Measurements from ENCODE around the gene NDUFS8. TPM values are rescaled to one million over a fixed set of nuclear protein-coding genes. Genes with fewer than 3 reads are reported as not detected.
A peak's percentile ranks its signal among the peaks of the same experiment; 100 is the strongest.

The NDUFS8 gene
- total and polyA plus RNA-seq, 4 donors: 75.0 to 203 (median 152) TPM

- DNase-seq (ENCODE audit: low read depth in 4 of 6, low spot score in 6 of 6): no peak
- Histone ChIP-seq H3K4me3 (ENCODE audit: low read depth, low read length) (no peak overlapping the region), H3K27me3 (ENCODE audit: control insufficient read depth, insufficient read depth, low read length) (peaks cover 7% of the 10 kb centered on the region), H3K27ac (ENCODE audit: low read depth, low read length) (no peak overlapping the region), H3K9me3 (ENCODE audit: control insufficient read depth, insufficient read depth, low read length) (no peaks in the 10 kb centered on the region), H3K36me3 (ENCODE audit: control insufficient read depth, insufficient read depth, low read length) (peaks cover 2% of the 10 kb centered on the region), H3K4me1 (ENCODE audit: control insufficient read depth, insufficient read depth, low read length) (peaks cover 19% of the 10 kb centered on the region)
- 75% methylated on average over 9 of the region's 9 CpGs for WGBS (ENCODE audit: insufficient coverage)
These were observed 27.9 kb upstream of the NDUFS8 start for GRCh38 chr11:68002575-68002937.

GRCh38 chr11:68002938-68003845 is 27.3 kb upstream of the NDUFS8 start:
- 10% methylated on average over 80 of the region's 86 CpGs for WGBS (ENCODE audit: insufficient coverage)
- H3K36me3 ChIP-seq (ENCODE audit: control insufficient read depth, insufficient read depth, low read length): peaks cover 3% of the 10 kb centered on the region
- H3K4me1 ChIP-seq (ENCODE audit: control insufficient read depth, insufficient read depth, low read length): peaks cover 25% of the 10 kb centered on the region
- peaks cover 7% of the 10 kb centered on the region for H3K27me3 ChIP-seq (ENCODE audit: control insufficient read depth, insufficient read depth, low read length)
- H3K9me3 ChIP-seq (ENCODE audit: control insufficient read depth, insufficient read depth, low read length): no peaks in the 10 kb centered on the region
- DNase-seq (ENCODE audit: low read depth in 4 of 6, low spot score in 6 of 6): peak in 1 of 6 donors; percentile 22
- H3K27ac ChIP-seq (ENCODE audit: low read depth, low read length): no peak overlapping the region
- H3K4me3 ChIP-seq (ENCODE audit: low read depth, low read length): peak overlapping the region; percentile 26

DNA sequence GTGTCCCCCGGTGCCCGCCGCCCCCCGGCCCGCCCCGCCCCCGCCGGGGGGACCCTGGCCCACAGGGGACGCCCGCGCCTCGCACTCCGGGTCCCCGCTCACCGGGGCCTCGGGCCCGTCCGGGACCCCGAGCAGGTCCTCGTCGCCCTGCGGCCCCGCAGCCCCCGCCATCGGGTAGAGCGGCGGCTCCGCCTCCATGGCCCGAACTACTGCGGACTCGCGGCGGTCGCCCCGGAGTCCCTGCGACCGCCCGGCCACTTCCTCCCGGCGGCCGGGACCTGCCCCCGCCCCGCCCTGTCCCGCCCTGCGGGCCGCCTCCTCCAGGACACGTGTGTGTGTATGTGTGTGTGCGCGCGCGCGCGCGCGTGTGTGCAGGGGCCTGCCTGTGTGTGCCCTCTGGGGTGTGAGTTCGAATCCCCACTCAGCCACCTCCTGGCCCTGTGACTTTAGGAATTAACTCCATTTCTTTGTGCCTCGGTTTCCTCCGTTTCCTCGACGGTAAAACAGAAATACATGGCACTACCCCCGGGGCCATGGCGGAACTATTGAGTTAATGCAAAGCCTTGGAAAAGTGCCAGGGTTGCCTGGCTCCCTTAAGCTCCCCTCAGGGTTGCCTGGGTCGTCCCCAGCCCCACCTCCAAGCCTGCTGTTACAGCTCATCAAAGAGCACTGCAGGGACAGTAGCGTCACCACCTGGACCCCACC is 26.5 kb upstream of the NDUFS8 start, which contains the start of gene UNC93B1:
Gene UNC93B1 (minus strand): TSS at position 252 of the 705 bp plus-strand sequence. CDS start 54 bp downstream, at position 198.
- DNase-seq (ENCODE audit: low read depth in 4 of 6, low spot score in 6 of 6): peak in 2 of 6 donors; percentile 34 to 69
- peaks cover 33% of the 10 kb centered on the region for H3K4me1 ChIP-seq (ENCODE audit: control insufficient read depth, insufficient read depth, low read length)
- H3K9me3 ChIP-seq (ENCODE audit: control insufficient read depth, insufficient read depth, low read length): no peaks in the 10 kb centered on the region
- 3% methylated on average over 50 of the region's 64 CpGs for WGBS (ENCODE audit: insufficient coverage)
- H3K36me3 ChIP-seq (ENCODE audit: control insufficient read depth, insufficient read depth, low read length): peaks cover 3% of the 10 kb centered on the region
- peaks cover 7% of the 10 kb centered on the region for H3K27me3 ChIP-seq (ENCODE audit: control insufficient read depth, insufficient read depth, low read length)
- H3K27ac ChIP-seq (ENCODE audit: low read depth, low read length): no peak within 1 kb of the TSS
- H3K4me3 ChIP-seq (ENCODE audit: low read depth, low read length): peak within 1 kb of the TSS; percentile 26

DNA sequence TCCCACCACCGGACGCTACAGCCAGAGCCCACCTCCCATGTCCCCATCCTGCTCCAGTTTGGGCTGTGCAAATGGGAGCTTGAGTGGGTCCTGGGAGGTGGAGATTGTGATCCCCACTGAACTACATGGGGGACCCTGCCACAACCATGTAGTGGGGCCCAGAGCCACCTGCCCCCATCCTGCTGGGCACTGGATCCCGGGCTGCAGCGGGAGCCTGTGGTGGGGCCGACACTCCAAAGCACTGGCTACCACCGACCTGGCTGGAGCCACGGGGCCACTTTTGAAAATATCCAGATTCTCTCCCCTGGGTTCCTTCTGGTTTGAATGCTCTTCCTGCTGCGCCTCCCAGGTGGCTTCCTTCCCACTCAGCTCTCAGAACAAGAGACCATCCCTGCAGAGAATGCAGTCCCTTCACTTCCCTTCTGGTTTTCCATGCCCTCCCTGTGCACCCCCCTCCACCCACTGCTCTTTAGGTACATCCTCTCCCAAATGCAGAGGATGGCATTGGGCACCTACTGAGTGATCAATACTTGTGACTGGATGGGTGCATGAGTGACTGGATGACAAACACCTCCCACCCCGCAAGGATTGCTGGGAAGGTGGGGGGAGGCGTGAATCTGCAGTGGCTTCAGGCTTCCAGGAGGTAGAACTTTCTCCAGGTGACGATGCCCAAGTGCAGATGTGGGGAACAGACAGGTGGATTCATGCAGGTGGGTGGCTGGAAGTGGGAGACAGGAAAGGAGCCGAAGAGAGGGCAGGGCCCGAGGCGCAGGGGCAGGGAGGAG is 25.7 kb upstream of the NDUFS8 start:
- DNase-seq (ENCODE audit: low read depth in 4 of 6, low spot score in 6 of 6): no peak
- Histone ChIP-seq H3K27ac (ENCODE audit: low read depth, low read length) (no peak overlapping the region), H3K9me3 (ENCODE audit: control insufficient read depth, insufficient read depth, low read length) (no peaks in the 10 kb centered on the region), H3K4me3 (ENCODE audit: low read depth, low read length) (no peak overlapping the region), H3K36me3 (ENCODE audit: control insufficient read depth, insufficient read depth, low read length) (peaks cover 3% of the 10 kb centered on the region), H3K4me1 (ENCODE audit: control insufficient read depth, insufficient read depth, low read length) (peaks cover 41% of the 10 kb centered on the region), H3K27me3 (ENCODE audit: control insufficient read depth, insufficient read depth, low read length) (peaks cover 7% of the 10 kb centered on the region)
- WGBS (ENCODE audit: insufficient coverage): 79% methylated on average over 9 of the region's 14 CpGs

GRCh38 chr11:68006606-68007166 is 23.8 kb upstream of the NDUFS8 start:
- DNase-seq (ENCODE audit: low read depth in 4 of 6, low spot score in 6 of 6): no peak
- H3K27me3 ChIP-seq (ENCODE audit: control insufficient read depth, insufficient read depth, low read length): peaks cover 5% of the 10 kb centered on the region
- H3K4me1 ChIP-seq (ENCODE audit: control insufficient read depth, insufficient read depth, low read length): peaks cover 60% of the 10 kb centered on the region
- H3K27ac ChIP-seq (ENCODE audit: low read depth, low read length): no peak overlapping the region
- no peak overlapping the region for H3K4me3 ChIP-seq (ENCODE audit: low read depth, low read length)
- WGBS (ENCODE audit: insufficient coverage): 96% methylated on average over 7 of the region's 7 CpGs
- peaks cover 3% of the 10 kb centered on the region for H3K36me3 ChIP-seq (ENCODE audit: control insufficient read depth, insufficient read depth, low read length)
- H3K9me3 ChIP-seq (ENCODE audit: control insufficient read depth, insufficient read depth, low read length): no peaks in the 10 kb centered on the region

DNA sequence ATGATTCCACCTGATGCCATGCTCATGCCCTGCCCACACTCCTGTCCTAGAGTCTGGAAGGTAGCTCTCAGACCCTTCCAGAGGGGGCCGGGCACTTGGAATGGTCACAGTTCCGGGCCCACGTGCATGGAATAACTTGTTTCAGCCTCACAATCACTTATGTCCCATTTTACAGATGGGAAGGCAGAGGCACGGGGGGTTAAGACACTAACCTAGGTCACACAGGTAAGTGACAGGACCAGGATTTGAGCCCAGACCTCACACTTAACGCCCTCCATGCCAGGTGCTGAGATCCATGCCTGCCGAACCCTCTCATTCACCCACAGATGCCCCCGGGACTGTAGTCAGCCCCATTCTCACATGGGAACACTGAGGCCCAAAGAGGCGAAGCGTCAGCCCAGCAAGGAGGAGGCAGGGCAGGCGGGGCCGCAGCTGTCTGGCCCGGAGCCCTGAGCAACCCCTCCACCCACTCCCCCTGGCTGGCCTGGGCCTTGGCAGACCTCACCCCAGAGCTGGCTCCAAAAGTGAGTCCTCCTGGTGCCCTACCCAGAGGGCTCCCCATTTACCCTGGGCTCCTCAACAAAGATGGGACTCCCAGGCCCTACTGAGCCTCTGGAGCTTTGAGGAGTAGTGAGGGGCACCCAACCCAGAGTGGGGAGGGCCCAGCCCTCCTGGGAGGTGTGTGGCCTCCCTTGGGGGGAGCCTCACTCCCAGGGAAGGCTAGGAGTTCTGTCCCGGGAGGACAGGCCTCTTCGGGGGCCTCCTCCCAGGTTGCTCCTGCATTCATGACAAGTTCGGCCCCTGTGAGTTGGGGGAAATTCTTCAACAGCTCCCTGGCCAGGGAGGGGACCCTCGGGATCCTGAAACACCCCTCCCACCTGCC is 22.7 kb upstream of the NDUFS8 start:
- Histone ChIP-seq H3K9me3 (ENCODE audit: control insufficient read depth, insufficient read depth, low read length) (no peaks in the 10 kb centered on the region), H3K4me3 (ENCODE audit: low read depth, low read length) (no peak overlapping the region), H3K27me3 (ENCODE audit: control insufficient read depth, insufficient read depth, low read length) (peaks cover 2% of the 10 kb centered on the region), H3K36me3 (ENCODE audit: control insufficient read depth, insufficient read depth, low read length) (peaks cover 3% of the 10 kb centered on the region), H3K27ac (ENCODE audit: low read depth, low read length) (no peak overlapping the region), H3K4me1 (ENCODE audit: control insufficient read depth, insufficient read depth, low read length) (peaks cover 68% of the 10 kb centered on the region)
- 85% methylated on average over 16 of the region's 16 CpGs for WGBS (ENCODE audit: insufficient coverage)
- DNase-seq (ENCODE audit: low read depth in 4 of 6, low spot score in 6 of 6): no peak

- peaks cover 3% of the 10 kb centered on the region for H3K36me3 ChIP-seq (ENCODE audit: control insufficient read depth, insufficient read depth, low read length)
- H3K27ac ChIP-seq (ENCODE audit: low read depth, low read length): no peak overlapping the region
- H3K9me3 ChIP-seq (ENCODE audit: control insufficient read depth, insufficient read depth, low read length): no peaks in the 10 kb centered on the region
- H3K4me3 ChIP-seq (ENCODE audit: low read depth, low read length): no peak overlapping the region
- H3K4me1 ChIP-seq (ENCODE audit: control insufficient read depth, insufficient read depth, low read length): peaks cover 70% of the 10 kb centered on the region
- no peaks in the 10 kb centered on the region for H3K27me3 ChIP-seq (ENCODE audit: control insufficient read depth, insufficient read depth, low read length)
- peak in 2 of 6 donors; percentile 35 to 48 for DNase-seq (ENCODE audit: low read depth in 4 of 6, low spot score in 6 of 6)
- WGBS (ENCODE audit: insufficient coverage): 80% methylated on average over 20 of the region's 27 CpGs
These were observed 21.8 kb upstream of the NDUFS8 start for GRCh38 chr11:68008381-68009337.
